ENCODE measurements around the gene ZKSCAN3.
A peak's percentile ranks its signal among the peaks of the same experiment; 100 is the strongest.
"Not testable (repeated sequence)": the region's sequence is repeated elsewhere in the genome, so short reads cannot be mapped to it uniquely, and the experiment has no call there.

Gene ZKSCAN3

GRCh38 chr6:28400122-28400451 lies 50.3 kb downstream of the ZKSCAN3 start:
- H3K36me3 ChIP-seq (ENCODE audit: control insufficient read depth, insufficient read depth, low read length): peaks cover 33% of the 10 kb centered on the region
- H3K27me3 ChIP-seq (ENCODE audit: control insufficient read depth, insufficient read depth, low read length): peaks cover 21% of the 10 kb centered on the region
- H3K27ac ChIP-seq (ENCODE audit: low read depth, low read length): peak overlapping the region; percentile 94
- H3K4me3 ChIP-seq (ENCODE audit: low read depth, low read length): peak overlapping the region; percentile 87
- no peaks in the 10 kb centered on the region for H3K9me3 ChIP-seq (ENCODE audit: control insufficient read depth, insufficient read depth, low read length)
- H3K9ac ChIP-seq (ENCODE audit: low read depth, low read length): peak overlapping the region; percentile 89
- H3K4me1 ChIP-seq (ENCODE audit: control insufficient read depth, insufficient read depth, low read length): peaks cover 8% of the 10 kb centered on the region

DNA sequence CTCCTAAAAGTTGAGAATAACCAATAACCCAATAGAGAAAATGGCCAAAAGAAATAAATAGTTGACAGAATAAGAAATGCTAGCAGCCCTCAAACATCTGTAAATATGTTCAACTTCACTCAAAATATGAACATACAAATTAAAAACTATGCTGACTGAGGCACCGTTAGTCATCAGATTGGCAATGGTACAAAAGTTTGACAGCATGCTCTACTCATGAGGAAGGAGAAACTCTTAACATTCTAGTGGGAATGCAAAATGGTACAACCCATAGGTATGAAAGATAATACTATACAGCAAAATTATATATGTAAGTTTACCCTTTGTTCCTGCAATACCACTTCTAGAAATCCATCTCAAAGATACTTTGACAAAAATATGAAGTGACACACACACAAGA lies 51.4 kb downstream of the ZKSCAN3 start:
- Histone ChIP-seq H3K4me1 (ENCODE audit: control insufficient read depth, insufficient read depth, low read length) (peaks cover 8% of the 10 kb centered on the region), H3K9ac (ENCODE audit: low read depth, low read length) (no peak overlapping the region), H3K36me3 (ENCODE audit: control insufficient read depth, insufficient read depth, low read length) (peaks cover 22% of the 10 kb centered on the region), H3K4me3 (ENCODE audit: low read depth, low read length) (no peak overlapping the region), H3K27ac (ENCODE audit: low read depth, low read length) (no peak overlapping the region), H3K9me3 (ENCODE audit: control insufficient read depth, insufficient read depth, low read length) (no peaks in the 10 kb centered on the region), H3K27me3 (ENCODE audit: control insufficient read depth, insufficient read depth, low read length) (peaks cover 21% of the 10 kb centered on the region)

- H3K27ac ChIP-seq (ENCODE audit: low read depth, low read length): no peak overlapping the region
- no peak overlapping the region for H3K9ac ChIP-seq (ENCODE audit: low read depth, low read length)
- H3K9me3 ChIP-seq (ENCODE audit: control insufficient read depth, insufficient read depth, low read length): no peaks in the 10 kb centered on the region
These were observed 52.5 kb downstream of the ZKSCAN3 start for GRCh38 chr6:28402197-28402596.

GRCh38 chr6:28403923-28404322 lies 54.2 kb downstream of the ZKSCAN3 start:
- not testable (repeated sequence) for H3K9ac ChIP-seq (ENCODE audit: low read depth, low read length); H3K36me3 ChIP-seq (ENCODE audit: control insufficient read depth, insufficient read depth, low read length); H3K27ac ChIP-seq (ENCODE audit: low read depth, low read length); H3K9me3 ChIP-seq (ENCODE audit: control insufficient read depth, insufficient read depth, low read length); H3K4me1 ChIP-seq (ENCODE audit: control insufficient read depth, insufficient read depth, low read length); H3K4me3 ChIP-seq (ENCODE audit: low read depth, low read length)
- peaks cover 21% of the 10 kb centered on the region for H3K27me3 ChIP-seq (ENCODE audit: control insufficient read depth, insufficient read depth, low read length)

More at GRCh38 chr6:28402197-28402596, 52.5 kb downstream of the ZKSCAN3 start:
- H3K4me1 ChIP-seq (ENCODE audit: control insufficient read depth, insufficient read depth, low read length): peaks cover 8% of the 10 kb centered on the region
- peaks cover 21% of the 10 kb centered on the region for H3K27me3 ChIP-seq (ENCODE audit: control insufficient read depth, insufficient read depth, low read length)
- peaks cover 12% of the 10 kb centered on the region for H3K36me3 ChIP-seq (ENCODE audit: control insufficient read depth, insufficient read depth, low read length)
- H3K4me3 ChIP-seq (ENCODE audit: low read depth, low read length): no peak overlapping the region

- H3K36me3 ChIP-seq (ENCODE audit: control insufficient read depth, insufficient read depth, low read length): no peaks in the 10 kb centered on the region
These were observed 57.7 kb downstream of the ZKSCAN3 start for GRCh38 chr6:28407401-28407800.

DNA sequence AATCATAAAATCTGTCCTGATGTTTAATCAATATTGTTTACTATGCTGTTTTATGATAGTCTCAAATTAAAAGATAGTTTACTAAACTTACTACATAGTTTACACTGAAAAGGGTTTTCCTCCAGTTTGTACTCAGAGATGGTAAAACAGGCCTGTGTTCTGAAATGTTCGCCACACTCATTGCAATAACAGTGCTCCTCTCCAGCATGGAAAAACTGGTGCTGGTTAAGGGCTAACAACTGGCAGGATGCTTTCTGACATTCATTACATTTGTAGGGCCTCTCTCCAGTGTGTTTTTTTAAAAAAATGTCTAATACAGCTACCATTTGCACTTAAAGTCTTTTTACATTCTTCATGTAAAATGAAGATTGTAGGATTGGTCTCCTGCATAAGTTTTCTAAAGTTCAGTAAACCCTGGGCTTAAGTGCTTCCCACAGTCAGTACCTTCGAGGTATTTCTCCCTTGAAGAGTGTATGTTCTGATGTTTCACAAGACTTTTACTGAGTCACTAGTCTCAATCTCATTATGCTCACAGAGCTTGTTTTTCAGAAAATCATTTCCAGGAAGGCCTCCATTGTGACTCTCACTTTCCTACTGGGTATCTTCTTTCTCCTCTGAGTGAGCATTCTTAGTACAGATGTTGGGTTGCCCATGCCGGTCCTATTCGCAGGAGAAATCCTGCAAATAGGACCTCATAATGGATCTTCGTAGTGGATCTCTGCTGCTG lies 58.5 kb downstream of the ZKSCAN3 start:
- no peak overlapping the region for H3K4me3 ChIP-seq (ENCODE audit: low read depth, low read length)
- no peak overlapping the region for H3K27ac ChIP-seq (ENCODE audit: low read depth, low read length)
- no peaks in the 10 kb centered on the region for H3K4me1 ChIP-seq (ENCODE audit: control insufficient read depth, insufficient read depth, low read length)
- no peaks in the 10 kb centered on the region; the same call in 1 of the 2 replicates for H3K27me3 ChIP-seq (ENCODE audit: control insufficient read depth, insufficient read depth, low read length)
- no peaks in the 10 kb centered on the region for H3K36me3 ChIP-seq (ENCODE audit: control insufficient read depth, insufficient read depth, low read length)
- no peaks in the 10 kb centered on the region for H3K9me3 ChIP-seq (ENCODE audit: control insufficient read depth, insufficient read depth, low read length)
- H3K9ac ChIP-seq (ENCODE audit: low read depth, low read length): no peak overlapping the region

More at GRCh38 chr6:28407401-28407800, 57.7 kb downstream of the ZKSCAN3 start:
- H3K9ac ChIP-seq (ENCODE audit: low read depth, low read length): no peak overlapping the region
- no peaks in the 10 kb centered on the region; the same call in none of the 2 replicates for H3K27me3 ChIP-seq (ENCODE audit: control insufficient read depth, insufficient read depth, low read length)
- H3K4me3 ChIP-seq (ENCODE audit: low read depth, low read length): no peak overlapping the region
- H3K27ac ChIP-seq (ENCODE audit: low read depth, low read length): no peak overlapping the region
- H3K4me1 ChIP-seq (ENCODE audit: control insufficient read depth, insufficient read depth, low read length): no peaks in the 10 kb centered on the region
- H3K9me3 ChIP-seq (ENCODE audit: control insufficient read depth, insufficient read depth, low read length): no peaks in the 10 kb centered on the region

DNA sequence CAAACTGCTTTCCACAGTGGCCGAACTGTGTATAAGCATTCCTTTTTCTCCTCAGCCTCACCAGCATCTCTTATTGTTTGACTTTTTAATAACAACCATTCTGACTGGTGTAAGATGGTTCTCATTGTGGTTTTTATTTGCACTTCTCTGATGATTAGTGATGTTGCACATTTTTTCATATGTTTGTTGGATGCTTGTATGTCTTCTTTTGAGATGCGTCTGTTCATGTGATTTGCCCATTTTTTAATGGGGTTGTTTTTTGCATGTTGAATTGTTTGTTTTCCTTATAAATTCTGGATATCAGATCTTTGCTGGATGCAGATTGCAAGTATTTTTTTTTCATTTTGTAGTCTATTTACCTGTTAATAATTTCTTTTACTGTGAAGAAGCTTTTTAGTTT lies 61.0 kb downstream of the ZKSCAN3 start:
- Histone ChIP-seq H3K27me3 (ENCODE audit: control insufficient read depth, insufficient read depth, low read length) (no peaks in the 10 kb centered on the region; the same call in 1 of the 2 replicates), H3K4me1 (ENCODE audit: control insufficient read depth, insufficient read depth, low read length) (no peaks in the 10 kb centered on the region), H3K27ac (ENCODE audit: low read depth, low read length) (no peak overlapping the region), H3K9me3 (ENCODE audit: control insufficient read depth, insufficient read depth, low read length) (no peaks in the 10 kb centered on the region), H3K9ac (ENCODE audit: low read depth, low read length) (no peak overlapping the region), H3K36me3 (ENCODE audit: control insufficient read depth, insufficient read depth, low read length) (no peaks in the 10 kb centered on the region), H3K4me3 (ENCODE audit: low read depth, low read length) (no peak overlapping the region)

GRCh38 chr6:28413681-28414080 lies 63.9 kb downstream of the ZKSCAN3 start:
- Histone ChIP-seq H3K27ac (ENCODE audit: low read depth, low read length) (no peak overlapping the region), H3K4me1 (ENCODE audit: control insufficient read depth, insufficient read depth, low read length) (no peaks in the 10 kb centered on the region), H3K9me3 (ENCODE audit: control insufficient read depth, insufficient read depth, low read length) (no peaks in the 10 kb centered on the region), H3K36me3 (ENCODE audit: control insufficient read depth, insufficient read depth, low read length) (no peaks in the 10 kb centered on the region), H3K9ac (ENCODE audit: low read depth, low read length) (no peak overlapping the region), H3K4me3 (ENCODE audit: low read depth, low read length) (no peak overlapping the region), H3K27me3 (ENCODE audit: control insufficient read depth, insufficient read depth, low read length) (no peaks in the 10 kb centered on the region; the same call in 1 of the 2 replicates)

Measured in HUES48 (cell line).